K562 (cell line): ENCODE results near the gene ATF5. TPM values are rescaled to one million over a fixed set of nuclear protein-coding genes. Genes with fewer than 3 reads are reported as not detected.

Experiments
- ATAC-seq: fragments of 200-7000 bp; cut with Tn5 transposase; 3 replicates; pipeline ENCODE4 v1.9.1; 2020; ENCODE audit warnings: moderate library complexity
- BruUV-seq: library from RNA; stranded (reverse); fragments of 400-500 nt; replicated peaks from 2 replicates; lab custom pipeline; 2021; lab: Mats Ljungman, UMichigan
- CTCF ChIA-PET: fragments of 300-600 bp; formaldehyde crosslinking; extraction: SDS; loops from one replicate; lab custom pipeline; 2021; ENCODE audit warnings: low intra/inter-chr PET ratio; lab: Yijun Ruan, JAX
- POLR2A ChIA-PET: fragments of 300-600, 350-650 bp; sonication (Branson Sonifier 250); formaldehyde crosslinking; extraction: SDS; loops from one replicate; lab custom pipeline; 2021; ENCODE audit warnings: antibody characterized with exemption, inconsistent platforms; lab: Yijun Ruan, JAX
- DNase-seq, 4 experiments: peaks; one replicate each; pipeline versions ENCODE4 v3.0.0 to v3.0.0-alpha.2; 2011 to 2018; ENCODE audit warnings: low spot score in 3 of 4, mixed read lengths in 3 of 4; ENCODE audit errors: extremely low read depth in 1 of 4
- FAIRE-seq: peaks from 2 replicates; lab custom pipeline; 2011; peaks lifted over from hg19 to GRCh38; lab: Jason Lieb, UNC
- H2AFZ ChIP-seq: 2 replicates; pipeline ENCODE4 v1.6.0; 2011; ENCODE audit warnings: low read depth, low read length, control low read depth, inconsistent platforms
- H3K27ac ChIP-seq: fragments of 200-600 bp; 3 replicates; pipeline ENCODE4 v1.8.0; 2011; ENCODE audit warnings: low read depth, mild to moderate bottlenecking, control low read depth, inconsistent platforms, low read length, moderate library complexity, mixed read lengths; ENCODE audit errors: extremely low read depth
- H3K27me3 ChIP-seq, 2 experiments: fragments of 300-600 bp in 1 of 2; 2 replicates in 1 of 2; 3 replicates in 1 of 2; pipeline versions ENCODE4 v1.6.0 to v1.8.0; 2011; ENCODE audit warnings: inconsistent platforms in 2 of 2, low read length in 2 of 2, mild to moderate bottlenecking in 1 of 2, mixed read lengths in 1 of 2, moderate library complexity in 1 of 2; ENCODE audit not compliant: control insufficient read depth in 2 of 2, insufficient read depth in 2 of 2
- H3K36me3 ChIP-seq: fragments of 300-600 bp; 3 replicates; pipeline ENCODE4 v1.8.0; 2011; ENCODE audit warnings: mild to moderate bottlenecking, low read length, inconsistent platforms; ENCODE audit not compliant: control insufficient read depth, insufficient read depth
- H3K4me1 ChIP-seq, 2 experiments: fragments of 200-600 bp in 1 of 2; replicated peaks in 1 of 2; 2 replicates in 1 of 2; 3 replicates in 1 of 2; pipeline versions ENCODE4 v1.5.1 to v1.8.0; 2011; ENCODE audit warnings: inconsistent platforms in 2 of 2, low read length in 2 of 2, mild to moderate bottlenecking in 1 of 2, mixed read lengths in 1 of 2, moderate library complexity in 1 of 2; ENCODE audit not compliant: control insufficient read depth in 2 of 2, insufficient read depth in 2 of 2
- H3K4me2 ChIP-seq: 2 replicates; pipeline ENCODE4 v1.6.1; 2011; ENCODE audit warnings: low read length, control low read depth, inconsistent platforms, mixed read lengths; ENCODE audit not compliant: insufficient read depth
- H3K4me3 ChIP-seq: fragments of 200-600 bp; sonication (generic), shearing (Covaris generic); 2 replicates; pipeline ENCODE4 v1.5.1; 2016; ENCODE audit warnings: control low read depth, inconsistent platforms
- H3K79me2 ChIP-seq: fragments of 200-600 bp; 3 replicates; pipeline ENCODE4 v1.8.0; 2011; ENCODE audit warnings: low read length, inconsistent platforms; ENCODE audit not compliant: control insufficient read depth, insufficient read depth
- H3K9ac ChIP-seq, 2 experiments: 2 replicates each; pipeline versions ENCODE4 v1.6.0 to v1.6.1; 2011; ENCODE audit warnings: low read depth in 2 of 2, low read length in 2 of 2, control low read depth in 1 of 2, inconsistent platforms in 1 of 2, mild to moderate bottlenecking in 1 of 2, mixed read lengths in 1 of 2; ENCODE audit not compliant: insufficient read depth in 1 of 2
- H3K9me1 ChIP-seq: one replicate; pipeline ENCODE4 v1.6.0; 2011; ENCODE audit warnings: inconsistent platforms, mild to moderate bottlenecking, low read length, moderate library complexity; ENCODE audit not compliant: control insufficient read depth, insufficient read depth
- H3K9me3 ChIP-seq: replicated peaks from 2 replicates; pipeline ENCODE4 v1.5.1; 2011; ENCODE audit warnings: low read depth, low read length, inconsistent platforms; ENCODE audit not compliant: control insufficient read depth, insufficient read depth
- H4K20me1 ChIP-seq: replicated peaks from 2 replicates; pipeline ENCODE4 v1.6.1; 2011; ENCODE audit warnings: low read length, inconsistent platforms, mixed read lengths; ENCODE audit not compliant: control insufficient read depth, insufficient read depth
- ELF1 ChIP-seq: fragments of 200-800 bp; sonication (Bioruptor generic); IDR thresholded peaks from 2 replicates; pipeline ENCODE4 v1.6.1; 2016; ENCODE audit warnings: missing genetic modification characterization, missing compliant biosample characterization
- GTF2E2 ChIP-seq: fragments of 200-800 bp; sonication (Bioruptor generic); IDR thresholded peaks from 2 replicates; pipeline ENCODE4 v1.6.1; 2016; ENCODE audit warnings: missing genetic modification characterization, missing compliant biosample characterization
- NFE2 ChIP-seq: IDR thresholded peaks from 2 replicates; pipeline ENCODE4 v1.6.1; 2014; ENCODE audit warnings: antibody characterized with exemption, low read depth
- NFIC ChIP-seq: fragments of 450-650 bp; IDR thresholded peaks from 2 replicates; pipeline ENCODE4 v1.6.1; 2017; ENCODE audit warnings: mild to moderate bottlenecking, inconsistent platforms
- POLR2A ChIP-seq: fragments of 450-650 bp; conservative IDR thresholded peaks from 2 replicates; pipeline ENCODE4 v1.6.1; 2016
- ZBTB7A ChIP-seq: IDR thresholded peaks from 2 replicates; pipeline ENCODE4 v1.6.1; 2011; ENCODE audit warnings: low read depth, mild to moderate bottlenecking, low read length, moderate library complexity, borderline replicate concordance; ENCODE audit not compliant: control insufficient read depth
- WGBS: fragments of 100-300 bp; shearing (Covaris generic); methylation state at CpG from one replicate; pipeline ENCODE4 v1.1.6; 2016; ENCODE audit warnings: low coverage, mixed read lengths; ENCODE audit not compliant: insufficient coverage; ENCODE audit errors: missing lambda C conversion rate; 5-methylcytosine and 5-hydroxymethylcytosine counted together
- in situ Hi-C: fragments of 300-500 bp; cut with MboI; formaldehyde crosslinking; loops from 4 replicates; pipeline ENCODE4 v1.15.0; 2018; ENCODE audit warnings: inconsistent platforms, mixed read lengths
- intact Hi-C: fragments of 100-400 bp; cut with micrococcal nuclease; formaldehyde crosslinking; loops from 2 replicates; pipeline ENCODE4 v1.14.2; 2022
- polyA plus RNA-seq, 8 experiments: library from polyadenylated mRNA; depleted of rRNA in 4 of 8; stranded (reverse) in 5 of 8; unstranded in 3 of 8; fragments of >200 nt; fragmentation: Nextera tagmentation in 2 of 8; fragmentation: Illumina TruSeq in 1 of 8; extraction: Ambion mirVana in 2 of 8; extraction: Trizol in 1 of 8; gene quantifications; 2 replicates each; pipeline versions ENCODE4 v1.2.1 to v1.2.3, GENCODE V29; 2011 to 2014; ENCODE audit warnings: inconsistent platforms in 1 of 8, missing spikeins in 1 of 8
- total RNA-seq, 7 experiments: library from RNA; depleted of rRNA in 6 of 7; stranded (reverse); fragments of >200 nt in 6 of 7; fragmentation: Illumina TruSeq in 2 of 7; extraction: Trizol in 2 of 7; gene quantifications; 2 replicates each; pipeline versions ENCODE4 v1.2.1 to v1.2.3, GENCODE V29; 2011 to 2021; ENCODE audit warnings: low replicate concordance in 1 of 7
- TF ChIP-seq, protein P1 (sequence below), 3 experiments: fragments of 200-800 bp in 1 of 3; sonication (Bioruptor generic) in 1 of 3; sonication (generic) in 1 of 3; formaldehyde crosslinking in 1 of 3; IDR thresholded peaks; 2 replicates each; pipeline versions ENCODE4 v1.6.1 to v1.8.0; 2016 to 2022; ENCODE audit warnings: mild to moderate bottlenecking in 2 of 3, missing compliant biosample characterization in 2 of 3, missing genetic modification characterization in 2 of 3, missing genetic modification reagents in 1 of 3

The ATF5 gene
- total and polyA plus RNA-seq, 9 of the 15 experiments (the other 6 are each of a cell fraction or from before 2014, with no cell fraction given) = 3.0 to 57.6 (median 11.1) TPM

DNA sequence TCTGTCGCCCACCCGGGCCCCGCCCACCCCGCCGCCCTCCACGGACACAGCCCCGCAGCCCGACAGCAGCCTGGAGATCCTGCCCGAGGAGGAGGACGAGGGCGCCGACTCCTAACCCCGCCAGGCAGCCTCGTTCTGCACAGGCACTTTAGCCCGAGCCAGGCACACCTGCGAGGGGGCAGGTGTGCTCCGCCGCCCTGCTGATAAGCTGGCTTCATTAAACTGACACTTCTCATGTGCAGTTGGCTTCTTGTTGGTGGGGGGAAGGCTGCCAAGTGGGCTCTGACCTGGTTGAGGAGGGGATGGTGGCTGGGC, 40.5 kb upstream of the ATF5 start:
- CTCF ChIA-PET = no interaction called here
- Histone ChIP-seq H3K27me3 (no peaks in the 10 kb centered on the region), H3K9me1 (peaks cover 3% of the 10 kb centered on the region), H3K4me3 (no peak overlapping the region), H2AFZ (no peak overlapping the region), H3K4me1 (peaks cover 12 to 55% of the 10 kb centered on the region in 2 experiments), H4K20me1 (no peaks in the 10 kb centered on the region), H3K36me3 (peaks cover 15% of the 10 kb centered on the region; the same call in 2 of the 3 replicates), H3K4me2 (no peak overlapping the region), H3K27ac (no peak overlapping the region), H3K9me3 (no peaks in the 10 kb centered on the region), H3K9ac (no peak overlapping the region), H3K79me2 (no peaks in the 10 kb centered on the region)
- FAIRE-seq (no peak), DNase-seq (no peak), ATAC-seq (no peak)
- no peak for TF ChIP-seq POLR2A
- in situ Hi-C loops = no loop called here
- intact Hi-C loops = no loop called here
- 85% methylated on average over 9 of the region's 18 CpGs for WGBS
- POLR2A ChIA-PET = no interaction called here
- BruUV-seq = no TSS peak

DNA sequence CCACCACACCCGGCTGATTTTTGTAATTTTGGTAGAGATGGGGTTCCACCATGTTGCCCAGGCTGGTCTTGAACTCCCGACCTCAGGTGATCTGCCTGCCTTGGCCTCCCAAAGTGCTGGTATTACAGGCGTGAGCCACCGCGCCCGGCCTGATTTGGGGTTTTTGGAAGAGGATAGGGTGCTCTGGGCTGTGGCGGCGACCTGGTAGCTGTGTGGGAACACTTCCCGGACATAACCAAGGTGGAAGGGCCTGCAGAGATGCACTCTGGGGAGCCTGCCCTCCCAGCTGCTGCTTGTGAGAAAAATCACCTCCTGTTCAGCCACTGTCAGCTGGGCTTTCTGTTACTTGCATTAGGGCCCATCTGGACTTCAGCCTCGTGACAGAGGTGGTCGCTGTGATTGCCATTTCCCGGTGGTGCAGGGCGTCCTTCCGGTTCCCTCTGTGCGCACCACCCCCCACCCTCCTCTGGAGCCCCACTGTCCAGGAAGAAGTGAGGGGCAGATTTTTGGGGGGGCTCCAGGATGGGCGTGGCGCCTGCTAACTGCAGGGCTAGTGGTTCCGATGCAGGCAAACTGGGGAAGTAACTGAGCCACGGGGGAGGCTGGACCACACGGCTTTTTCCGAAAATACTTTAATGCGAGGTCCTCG, 39.8 kb upstream of the ATF5 start:
- intact Hi-C loops (no loop called here), in situ Hi-C loops (no loop called here)
- CTCF ChIA-PET = interaction anchor here (0.6 to 0.7 kb wide), 2 partner anchors 53 to 355 kb away, joined by 5 to 6 read pairs; no protein-coding TSS in a partner anchor
- DNase-seq = peak in 1 of 4 experiments; percentile 30
- H3K4me3 ChIP-seq = no peak overlapping the region
- peaks cover 12 to 52% of the 10 kb centered on the region in 2 experiments for H3K4me1 ChIP-seq
- peak overlapping the region; percentile 92 for H3K4me2 ChIP-seq
- peak; percentile 29 for FAIRE-seq
- H3K36me3 ChIP-seq = peaks cover 8% of the 10 kb centered on the region; the same call in 2 of the 3 replicates
- no peak for TF ChIP-seq NFE2
- 0 out of 2 replicates have a peak, but pooled peaks have one; percentile 18 for TF ChIP-seq GTF2E2
- TF ChIP-seq, protein P1, sequence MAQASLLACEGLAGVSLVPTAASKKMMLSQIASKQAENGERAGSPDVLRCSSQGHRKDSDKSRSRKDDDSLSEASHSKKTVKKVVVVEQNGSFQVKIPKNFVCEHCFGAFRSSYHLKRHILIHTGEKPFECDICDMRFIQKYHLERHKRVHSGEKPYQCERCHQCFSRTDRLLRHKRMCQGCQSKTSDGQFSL (CRISPR knock-in tag; IDR thresholded peaks at IDR 0.05) = peak; percentile 54; the same call in 1 of the 2 replicates
- TF ChIP-seq, protein P1 (tag; IDR thresholded peaks at IDR 0.05) = no peak
- 0 out of 2 replicates have a peak, but pooled peaks have one; percentile 13 for TF ChIP-seq ELF1 (tag)
- no peak for TF ChIP-seq NFIC
- peak; percentile 12; the same call in 1 of the 2 replicates for TF ChIP-seq ZBTB7A
- TF ChIP-seq, all 486 proteins: peak for 4
- Histone ChIP-seq H4K20me1 (no peaks in the 10 kb centered on the region), H3K27ac (peak overlapping the region; percentile 89), H3K9me1 (peaks cover 3% of the 10 kb centered on the region), H3K9ac (peak overlapping the region; percentile 74 to 90), H2AFZ (peak overlapping the region; percentile 100), H3K9me3 (no peaks in the 10 kb centered on the region), H3K27me3 (no peaks in the 10 kb centered on the region; a peak in 1 of 5 replicates), H3K79me2 (no peaks in the 10 kb centered on the region)
- ATAC-seq = no peak
- BruUV-seq = TSS peak; percentile 81
- POLR2A ChIA-PET = interaction anchor here (0.8 to 1.6 kb wide), 3 partner anchors 12 to 145 kb away, joined by 3 to 11 read pairs (median 4); partner anchors contain the start of genes AKT1S1, ATF5, NUP62 and TBC1D17
- WGBS = 56% methylated on average over 17 of the region's 23 CpGs
